CD4-positive, alpha-beta T cell treated with Interleukin-4 for 1 hour (primary cell): ENCODE data around the gene PNKD.
A peak's percentile ranks its signal among the peaks of the same experiment; 100 is the strongest.
"Not testable (repeated sequence)": the region's sequence is repeated elsewhere in the genome, so short reads cannot be mapped to it uniquely, and the experiment has no call there.

Source experiments
- DNase-seq, 2 donors: peaks; one replicate each; pipeline ENCODE4 v3.0.0-alpha.2; 2020 to 2022

PNKD gene

GRCh38 chr2:218257390-218257981, 12.8 kb upstream of the PNKD start:
- peak; percentile 76 to 81 for DNase-seq

- peak in 1 of 2 donors; percentile 34 for DNase-seq
These were observed 11.0 kb upstream of the PNKD start for GRCh38 chr2:218259099-218259961.

- DNase-seq, result no peak
These were observed 10.2 kb upstream of the PNKD start for GRCh38 chr2:218260166-218260565.

- no peak for DNase-seq
These were observed 9.4 kb upstream of the PNKD start, which contains the start of gene GPBAR1 for GRCh38 chr2:218260742-218261422. Gene GPBAR1, plus strand, starts transcription at chr2:218261015. Its CDS starts 1,710 bp downstream, at chr2:218262725.

- DNase-seq, result no peak
These were observed 8.7 kb upstream of the PNKD start for GRCh38 chr2:218261423-218262236.

- DNase-seq, result no peak
These were observed 8.1 kb upstream of the PNKD start for GRCh38 chr2:218262237-218262600.

- DNase-seq, result no peak
These were observed 7.4 kb upstream of the PNKD start for GRCh38 chr2:218262631-218263586.

GRCh38 chr2:218263817-218264641, 6.3 kb upstream of the PNKD start:
- DNase-seq, result peak in 1 of 2 donors; percentile 18

GRCh38 chr2:218264773-218265561, 5.4 kb upstream of the PNKD start:
- DNase-seq, result no peak

GRCh38 chr2:218265626-218266025, 4.7 kb upstream of the PNKD start:
- no peak for DNase-seq

- no peak for DNase-seq
These were observed 3.9 kb upstream of the PNKD start for GRCh38 chr2:218266316-218266979.

GRCh38 chr2:218267259-218267658, 3.1 kb upstream of the PNKD start:
- DNase-seq, result no peak

- no peak for DNase-seq
These were observed 585 bp downstream of the PNKD start for GRCh38 chr2:218270721-218271486.

- no peak for DNase-seq
These were observed 1.1 kb downstream of the PNKD start for GRCh38 chr2:218271487-218271797.

GRCh38 chr2:218271865-218272530, 1.7 kb downstream of the PNKD start:
- DNase-seq, result no peak

- peak; percentile 85 to 88 for DNase-seq
These were observed 2.4 kb downstream of the PNKD start for GRCh38 chr2:218272531-218273212.

GRCh38 chr2:218273214-218273907, 3.0 kb downstream of the PNKD start:
- not testable (repeated sequence) for DNase-seq
